ENCODE data around the gene ATG9B. TPM values are rescaled to one million over a fixed set of nuclear protein-coding genes. Genes with fewer than 3 reads are reported as not detected.

Gene ATG9B
- total RNA-seq, 2 donors from 2014 or later: 0.18 to 7.1 TPM

DNA sequence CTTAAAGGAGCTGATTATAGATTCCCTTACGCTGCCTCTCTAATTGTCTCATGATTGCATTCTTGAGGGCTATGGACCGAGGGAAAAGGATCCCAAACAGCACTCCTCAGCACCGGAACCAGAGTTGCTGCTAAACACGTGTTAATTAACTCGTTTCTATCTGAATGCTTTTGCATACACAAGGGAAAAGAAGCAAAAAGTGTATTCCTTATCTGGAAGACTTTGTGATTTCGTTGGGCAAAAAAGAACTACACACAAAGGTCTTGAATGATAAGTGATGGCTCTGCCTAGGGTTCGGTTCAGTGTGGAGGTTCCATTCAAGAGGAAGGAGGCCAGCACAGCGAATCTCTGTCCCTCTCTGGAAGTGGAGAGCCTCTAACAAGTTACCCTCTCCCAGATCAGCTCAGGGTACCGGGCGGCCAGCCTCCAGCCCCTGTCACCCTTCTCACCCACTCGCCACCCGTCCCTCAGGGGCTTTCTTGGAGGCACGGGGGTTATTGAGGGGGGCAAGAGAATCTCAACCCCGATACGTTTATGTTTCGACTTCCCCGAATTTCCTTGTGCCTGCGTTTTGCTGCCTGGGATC is 34.6 kb upstream of the ATG9B start:
- H3K27ac ChIP-seq: peak overlapping the region; percentile 93 to 97
- H3K36me3 ChIP-seq: no peaks in the 10 kb centered on the region
- peaks cover 29% of the 10 kb centered on the region for H3K4me1 ChIP-seq (replicated peaks)

GRCh38 chr7:151057989-151058780 is 33.9 kb upstream of the ATG9B start:
- intact Hi-C loops (cut with DNase I): loop anchor here (2.0 kb wide), 1 partner anchor 25 kb away; the partner anchor contains the start of gene TMUB1
- TF ChIP-seq POLR2A (IDR thresholded peaks at IDR 0.05) (peak; percentile 98), POLR2AphosphoS5 (IDR thresholded peaks at IDR 0.05) (peak; percentile 98), CTCF (IDR thresholded peaks at IDR 0.05) (peak in 1 of 4 experiments; percentile 20)
- under 1% methylated on average over 43 of the region's 46 CpGs for WGBS
- no peaks in the 10 kb centered on the region for H3K36me3 ChIP-seq
- H3K4me3 ChIP-seq: peak overlapping the region; percentile 57 to 59
- DNase-seq (ENCODE audit: low spot score): peak; percentile 100
- H3K4me1 ChIP-seq (replicated peaks): peaks cover 29% of the 10 kb centered on the region
- H3K27ac ChIP-seq: peak overlapping the region; percentile 93 to 97
- H3K27me3 ChIP-seq (replicated peaks; ENCODE audit: insufficient read depth): no peaks in the 10 kb centered on the region
- H3K9me3 ChIP-seq: no peaks in the 10 kb centered on the region

More for the DNA sequence above, 34.6 kb upstream of the ATG9B start:
- TF ChIP-seq CTCF (IDR thresholded peaks at IDR 0.05) (no peak), POLR2A (IDR thresholded peaks at IDR 0.05) (no peak), POLR2AphosphoS5 (IDR thresholded peaks at IDR 0.05) (no peak)
- intact Hi-C loops (cut with DNase I): loop anchor here (2.0 kb wide), 1 partner anchor 24 kb away; the partner anchor contains the start of gene TMUB1
- Histone ChIP-seq H3K9me3 (no peaks in the 10 kb centered on the region), H3K4me3 (peak overlapping the region; percentile 59 to 62), H3K27me3 (replicated peaks; ENCODE audit: insufficient read depth) (no peaks in the 10 kb centered on the region)
- WGBS: 8% methylated on average over 18 of the region's 18 CpGs
- no peak for DNase-seq (ENCODE audit: low spot score)

GRCh38 chr7:151057506-151057988 is 33.3 kb upstream of the ATG9B start, which contains the start of gene CDK5:
Gene CDK5 (minus strand): TSS chr7:151057897. CDS start chr7:151057848, 49 bp downstream.
- no peak for TF ChIP-seq CTCF (IDR thresholded peaks at IDR 0.05)
- intact Hi-C loops (cut with DNase I): no loop called here
- Histone ChIP-seq H3K36me3 (no peaks in the 10 kb centered on the region), H3K4me1 (replicated peaks) (peaks cover 29% of the 10 kb centered on the region), H3K9me3 (no peaks in the 10 kb centered on the region), H3K27me3 (replicated peaks; ENCODE audit: insufficient read depth) (no peaks in the 10 kb centered on the region), H3K4me3 (peak within 1 kb of the TSS; percentile 57 to 59), H3K27ac (peak within 1 kb of the TSS; percentile 93 to 97)
- DNase-seq (ENCODE audit: low spot score): no peak
- whole genome bisulfite sequencing: under 1% methylated on average over 30 of the region's 30 CpGs

GRCh38 chr7:151056666-151057505 is 32.6 kb upstream of the ATG9B start:
- intact Hi-C loops (cut with DNase I): no loop called here
- DNase-seq (ENCODE audit: low spot score): no peak
- no peak overlapping the region for H3K27ac ChIP-seq

More at GRCh38 chr7:151056666-151057505, 32.6 kb upstream of the ATG9B start:
- H3K9me3 ChIP-seq: no peaks in the 10 kb centered on the region
- no peaks in the 10 kb centered on the region for H3K36me3 ChIP-seq
- TF ChIP-seq CTCF (IDR thresholded peaks at IDR 0.05): no peak
- no peak for TF ChIP-seq POLR2AphosphoS5 (IDR thresholded peaks at IDR 0.05)
- no peak for TF ChIP-seq POLR2A (IDR thresholded peaks at IDR 0.05)
- WGBS: 23% methylated on average over 29 of the region's 29 CpGs
- peak overlapping the region; percentile 57 to 59 for H3K4me3 ChIP-seq
- H3K27me3 ChIP-seq (replicated peaks; ENCODE audit: insufficient read depth): no peaks in the 10 kb centered on the region
- peaks cover 29% of the 10 kb centered on the region for H3K4me1 ChIP-seq (replicated peaks)
